Measurements from ENCODE around the gene TBC1D3H. TPM values are rescaled to one million over a fixed set of nuclear protein-coding genes. Genes with fewer than 3 reads are reported as not detected.
"Not testable (repeated sequence)": the region's sequence is repeated elsewhere in the genome, so short reads cannot be mapped to it uniquely, and the experiment has no call there.

The TBC1D3H gene

GRCh38 chr17:36390943-36391645 lies 2.9 kb upstream of the TBC1D3H start:
- H3K27ac ChIP-seq (replicated peaks; ENCODE audit: low read length); H2BK120ac ChIP-seq (ENCODE audit: low read depth, low read length); H3K27me3 ChIP-seq (ENCODE audit: control insufficient read depth in 3 of 3, insufficient read depth in 3 of 3, low read depth in 1 of 3, low read length in 3 of 3); H3K23ac ChIP-seq (ENCODE audit: low read depth, low read length, poor library complexity); H2BK5ac ChIP-seq (ENCODE audit: low read length); H3K18ac ChIP-seq (ENCODE audit: low read length); H3K9me3 ChIP-seq (replicated peaks in 1 of 2; ENCODE audit: control insufficient read depth in 2 of 2, insufficient read depth in 1 of 2, low read depth in 1 of 2, low read length in 2 of 2); H4K8ac ChIP-seq (ENCODE audit: low read depth, low read length); H3K14ac ChIP-seq (ENCODE audit: low read length); H4K91ac ChIP-seq (ENCODE audit: low read depth, low read length, poor library complexity); H2AK5ac ChIP-seq (ENCODE audit: low read depth, low read length); H2BK12ac ChIP-seq (ENCODE audit: low read length); H3K4ac ChIP-seq (ENCODE audit: low read length); H2BK15ac ChIP-seq (ENCODE audit: low read length); H3K79me1 ChIP-seq (ENCODE audit: low read depth, low read length); H3K36me3 ChIP-seq (replicated peaks in 1 of 2; ENCODE audit: control insufficient read depth in 2 of 2, insufficient read depth in 2 of 2, low read length in 2 of 2); H3K4me1 ChIP-seq (ENCODE audit: control insufficient read depth in 2 of 2, insufficient read depth in 1 of 2, low read depth in 1 of 2, low read length in 2 of 2); H3K9ac ChIP-seq (ENCODE audit: low read depth, low read length, poor library complexity); H2AFZ ChIP-seq (ENCODE audit: low read length); H3K4me2 ChIP-seq (ENCODE audit: insufficient read depth, low read length, poor library complexity, severe bottlenecking); DNase-seq (ENCODE audit: low spot score); H3K4me3 ChIP-seq (ENCODE audit: low read length in 2 of 2): not testable (repeated sequence)
- no CpG with 5 or more reads among the region's 9 CpGs for WGBS, 2 donors (ENCODE audit: extremely low coverage in 2 of 2, insufficient read length in 2 of 2, insufficient replicate concordance in 1 of 2)

- WGBS, 2 donors (ENCODE audit: extremely low coverage in 2 of 2, insufficient read length in 2 of 2, insufficient replicate concordance in 1 of 2): no CpG with 5 or more reads among the region's 7 CpGs
- DNase-seq (ENCODE audit: low spot score); H3K27me3 ChIP-seq (ENCODE audit: control insufficient read depth in 3 of 3, insufficient read depth in 3 of 3, low read depth in 1 of 3, low read length in 3 of 3); H4K91ac ChIP-seq (ENCODE audit: low read depth, low read length, poor library complexity); H2BK5ac ChIP-seq (ENCODE audit: low read length); H2AFZ ChIP-seq (ENCODE audit: low read length); H3K4me2 ChIP-seq (ENCODE audit: insufficient read depth, low read length, poor library complexity, severe bottlenecking); H4K8ac ChIP-seq (ENCODE audit: low read depth, low read length); H3K4me1 ChIP-seq (ENCODE audit: control insufficient read depth in 2 of 2, insufficient read depth in 1 of 2, low read depth in 1 of 2, low read length in 2 of 2); H3K27ac ChIP-seq (replicated peaks; ENCODE audit: low read length); H3K4me3 ChIP-seq (ENCODE audit: low read length in 2 of 2); H3K23ac ChIP-seq (ENCODE audit: low read depth, low read length, poor library complexity); H3K79me1 ChIP-seq (ENCODE audit: low read depth, low read length); H2BK12ac ChIP-seq (ENCODE audit: low read length); H2AK5ac ChIP-seq (ENCODE audit: low read depth, low read length); H2BK15ac ChIP-seq (ENCODE audit: low read length); H3K36me3 ChIP-seq (replicated peaks in 1 of 2; ENCODE audit: control insufficient read depth in 2 of 2, insufficient read depth in 2 of 2, low read length in 2 of 2); H3K18ac ChIP-seq (ENCODE audit: low read length); H3K9ac ChIP-seq (ENCODE audit: low read depth, low read length, poor library complexity); H3K9me3 ChIP-seq (replicated peaks in 1 of 2; ENCODE audit: control insufficient read depth in 2 of 2, insufficient read depth in 1 of 2, low read depth in 1 of 2, low read length in 2 of 2); H2BK120ac ChIP-seq (ENCODE audit: low read depth, low read length); H3K14ac ChIP-seq (ENCODE audit: low read length); H3K4ac ChIP-seq (ENCODE audit: low read length): not testable (repeated sequence)
Measured at GRCh38 chr17:36375938-36376337, 12.3 kb downstream of the TBC1D3H start.

GRCh38 chr17:36362496-36362895 lies 25.7 kb downstream of the TBC1D3H start:
- H3K14ac ChIP-seq (ENCODE audit: low read length); H2BK120ac ChIP-seq (ENCODE audit: low read depth, low read length); H3K23ac ChIP-seq (ENCODE audit: low read depth, low read length, poor library complexity); H2BK12ac ChIP-seq (ENCODE audit: low read length); H3K4me3 ChIP-seq (ENCODE audit: low read length in 2 of 2); H3K36me3 ChIP-seq (replicated peaks in 1 of 2; ENCODE audit: control insufficient read depth in 2 of 2, insufficient read depth in 2 of 2, low read length in 2 of 2); H3K27ac ChIP-seq (replicated peaks; ENCODE audit: low read length); H2AK5ac ChIP-seq (ENCODE audit: low read depth, low read length); H3K79me1 ChIP-seq (ENCODE audit: low read depth, low read length); H2BK15ac ChIP-seq (ENCODE audit: low read length); H3K4ac ChIP-seq (ENCODE audit: low read length); H4K91ac ChIP-seq (ENCODE audit: low read depth, low read length, poor library complexity); H3K4me2 ChIP-seq (ENCODE audit: insufficient read depth, low read length, poor library complexity, severe bottlenecking); DNase-seq (ENCODE audit: low spot score); H3K9me3 ChIP-seq (replicated peaks in 1 of 2; ENCODE audit: control insufficient read depth in 2 of 2, insufficient read depth in 1 of 2, low read depth in 1 of 2, low read length in 2 of 2); H4K8ac ChIP-seq (ENCODE audit: low read depth, low read length); H3K4me1 ChIP-seq (ENCODE audit: control insufficient read depth in 2 of 2, insufficient read depth in 1 of 2, low read depth in 1 of 2, low read length in 2 of 2); H2BK5ac ChIP-seq (ENCODE audit: low read length); H3K18ac ChIP-seq (ENCODE audit: low read length); H3K27me3 ChIP-seq (ENCODE audit: control insufficient read depth in 3 of 3, insufficient read depth in 3 of 3, low read depth in 1 of 3, low read length in 3 of 3); H2AFZ ChIP-seq (ENCODE audit: low read length); H3K9ac ChIP-seq (ENCODE audit: low read depth, low read length, poor library complexity): not testable (repeated sequence)
- no CpG with 5 or more reads among the region's 6 CpGs for WGBS, 2 donors (ENCODE audit: extremely low coverage in 2 of 2, insufficient read length in 2 of 2, insufficient replicate concordance in 1 of 2)

Small RNAs within 50 kb of the gene (small RNA-seq; reads per million reads assigned to genes)
- not detected for gene RNU6-1192P (ENCODE audit: insufficient read depth)

Measured in neuronal stem cell (in vitro differentiated cells).